IPS-20b (cell line): ENCODE measurements around the gene KMT5B.
"Not testable (repeated sequence)": the region's sequence is repeated elsewhere in the genome, so short reads cannot be mapped to it uniquely, and the experiment has no call there.

Experiments
- H3K27ac ChIP-seq: one replicate; pipeline ENCODE4 v1.5.1; 2013; ENCODE audit warnings: low read length
- H3K27me3 ChIP-seq: 2 replicates; pipeline ENCODE4 v1.6.1; 2013; ENCODE audit warnings: mild to moderate bottlenecking, low read length, inconsistent platforms; ENCODE audit not compliant: insufficient read depth
- H3K36me3 ChIP-seq: 2 replicates; pipeline ENCODE4 v1.6.1; 2013; ENCODE audit warnings: low read depth, mild to moderate bottlenecking, inconsistent platforms, low read length, moderate library complexity; ENCODE audit not compliant: insufficient read depth
- H3K4me1 ChIP-seq: 2 replicates; pipeline ENCODE4 v1.6.1; 2013; ENCODE audit warnings: mild to moderate bottlenecking, control low read depth, inconsistent platforms, low read length, moderate library complexity; ENCODE audit not compliant: insufficient read depth
- H3K4me3 ChIP-seq: 2 replicates; pipeline ENCODE4 v1.5.1; 2013; ENCODE audit warnings: mild to moderate bottlenecking, low read length, inconsistent platforms
- H3K9ac ChIP-seq: 2 replicates; pipeline ENCODE4 v1.6.1; 2013; ENCODE audit warnings: low read depth, mild to moderate bottlenecking, inconsistent platforms, low read length, moderate library complexity
- H3K9me3 ChIP-seq: 2 replicates; pipeline ENCODE4 v1.6.1; 2013; ENCODE audit warnings: mild to moderate bottlenecking, low read depth, low read length, inconsistent platforms; ENCODE audit not compliant: insufficient read depth

The KMT5B gene

DNA sequence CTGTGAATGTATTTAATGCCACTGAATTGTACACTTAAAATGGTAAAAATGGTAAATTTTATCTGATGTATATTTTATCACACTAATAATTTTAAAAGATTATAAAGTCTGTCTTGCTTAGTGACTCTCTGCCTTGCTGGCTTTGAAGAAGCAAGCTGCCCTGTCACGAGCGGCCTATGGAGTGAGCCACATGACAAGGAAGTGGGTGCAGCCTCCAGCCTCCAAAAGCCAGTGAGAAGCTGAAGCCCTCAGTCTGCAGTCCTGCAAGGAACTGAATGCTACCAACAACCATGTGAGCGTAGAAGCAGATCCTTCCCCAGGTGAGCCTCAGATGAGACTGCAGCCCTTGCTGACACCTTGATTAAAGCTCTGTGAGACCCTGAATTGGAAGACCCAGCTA is 38.7 kb upstream of the KMT5B start:
- H3K27ac ChIP-seq = no peak overlapping the region
- H3K36me3 ChIP-seq = no peaks in the 10 kb centered on the region
- no peak overlapping the region for H3K9ac ChIP-seq
- H3K27me3 ChIP-seq = no peaks in the 10 kb centered on the region
- H3K4me1 ChIP-seq = peaks cover 8% of the 10 kb centered on the region; the same call in 1 of the 2 replicates
- H3K4me3 ChIP-seq = no peak overlapping the region
- no peaks in the 10 kb centered on the region for H3K9me3 ChIP-seq

GRCh38 chr11:68244912-68245311 is 31.8 kb upstream of the KMT5B start:
- not testable (repeated sequence) for H3K4me3 ChIP-seq, H3K36me3 ChIP-seq, H3K27me3 ChIP-seq, H3K9ac ChIP-seq, H3K4me1 ChIP-seq, H3K27ac ChIP-seq, H3K9me3 ChIP-seq

DNA sequence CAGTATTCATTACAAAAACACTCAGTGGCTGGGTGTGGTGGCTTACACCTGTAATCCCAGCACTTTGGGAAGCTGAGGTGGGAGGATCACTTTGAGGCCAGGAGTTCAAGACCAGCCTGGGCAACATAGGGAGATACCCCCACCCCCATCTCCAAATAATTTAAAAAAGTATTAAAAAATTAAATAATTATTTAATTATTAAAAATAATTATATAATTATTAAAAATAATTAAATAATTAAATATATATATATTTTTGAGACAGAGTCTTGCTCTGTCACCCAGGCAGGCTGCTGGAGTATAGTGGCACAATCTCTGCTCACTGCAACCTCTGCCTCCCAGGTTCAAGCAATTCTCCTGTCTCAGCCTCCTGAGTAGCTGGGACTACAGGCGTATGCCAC is 30.8 kb upstream of the KMT5B start:
- H3K9me3 ChIP-seq, H3K36me3 ChIP-seq, H3K27me3 ChIP-seq, H3K27ac ChIP-seq, H3K9ac ChIP-seq, H3K4me3 ChIP-seq, H3K4me1 ChIP-seq: not testable (repeated sequence)

- H3K4me1 ChIP-seq = no peaks in the 10 kb centered on the region
- no peaks in the 10 kb centered on the region for H3K27me3 ChIP-seq
- no peaks in the 10 kb centered on the region for H3K9me3 ChIP-seq
- no peak overlapping the region for H3K4me3 ChIP-seq
- H3K36me3 ChIP-seq = no peaks in the 10 kb centered on the region
- H3K27ac ChIP-seq = no peak overlapping the region
- H3K9ac ChIP-seq = no peak overlapping the region
Observed at GRCh38 chr11:68242616-68243015, 29.5 kb upstream of the KMT5B start.

DNA sequence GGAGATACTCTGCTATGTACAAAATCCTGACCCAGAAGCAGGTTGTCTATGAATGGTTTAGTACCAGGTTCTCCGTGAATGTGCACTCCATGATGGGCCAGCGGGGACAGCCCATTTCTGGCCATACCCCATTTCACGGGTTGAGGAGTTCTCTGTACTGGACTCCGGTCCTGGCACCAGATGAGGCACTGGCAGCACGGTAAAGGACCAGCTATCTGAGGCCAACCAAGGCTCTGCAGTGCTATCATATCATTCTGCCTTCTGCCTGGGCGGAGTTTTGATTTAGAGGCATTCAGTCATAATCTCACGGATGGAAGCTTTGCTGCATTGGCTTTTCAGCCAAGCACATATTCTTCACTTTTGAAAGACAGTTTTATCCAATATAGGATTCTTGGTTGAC is 18.5 kb upstream of the KMT5B start:
- no peak overlapping the region for H3K4me3 ChIP-seq
- H3K36me3 ChIP-seq = no peaks in the 10 kb centered on the region
- H3K27ac ChIP-seq = no peak overlapping the region
- H3K9me3 ChIP-seq = no peaks in the 10 kb centered on the region
- H3K4me1 ChIP-seq = no peaks in the 10 kb centered on the region
- no peaks in the 10 kb centered on the region for H3K27me3 ChIP-seq
- no peak overlapping the region for H3K9ac ChIP-seq

DNA sequence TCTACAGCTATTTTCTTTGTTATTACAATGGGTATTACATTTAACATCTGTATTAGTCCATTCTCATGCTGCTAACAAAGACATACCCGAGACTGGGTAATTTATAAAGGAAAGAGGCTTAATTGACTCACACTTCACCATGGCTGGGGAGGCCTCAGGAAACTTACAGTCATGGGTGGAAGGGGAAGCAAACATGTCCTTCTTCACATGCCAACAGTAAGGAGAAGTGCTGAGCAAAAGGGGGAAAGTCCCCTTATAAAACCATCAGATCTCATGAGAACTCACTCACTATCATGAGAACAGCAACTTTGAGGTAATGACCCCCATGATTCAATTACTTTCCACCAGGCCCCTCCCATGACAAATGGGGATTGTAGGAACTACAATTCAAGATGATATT is 16.5 kb upstream of the KMT5B start:
- Histone ChIP-seq H3K9ac (no peak overlapping the region), H3K9me3 (no peaks in the 10 kb centered on the region), H3K36me3 (no peaks in the 10 kb centered on the region), H3K4me1 (no peaks in the 10 kb centered on the region), H3K27me3 (no peaks in the 10 kb centered on the region), H3K27ac (no peak overlapping the region), H3K4me3 (no peak overlapping the region)

DNA sequence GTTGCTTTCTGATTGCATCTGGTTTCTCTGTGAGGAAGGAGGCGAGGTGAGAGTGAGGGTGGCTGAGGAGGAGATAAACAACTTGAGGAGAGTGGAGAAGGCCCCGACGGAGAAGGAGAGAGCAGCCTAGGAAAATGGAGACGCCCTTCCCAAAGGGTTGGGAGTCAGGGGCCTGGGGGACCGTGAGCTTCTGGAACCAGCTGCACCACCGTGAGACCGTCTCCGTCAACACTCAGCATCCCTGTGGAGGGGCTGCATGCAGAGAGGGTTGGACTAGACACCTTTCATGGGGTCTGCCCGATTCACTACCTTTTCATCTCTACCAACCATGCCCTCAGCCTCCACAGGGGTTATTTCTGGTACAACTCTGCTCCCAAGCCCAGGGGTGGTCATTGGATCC is 13.3 kb upstream of the KMT5B start:
- Histone ChIP-seq H3K4me3 (no peak overlapping the region), H3K9me3 (no peaks in the 10 kb centered on the region), H3K36me3 (no peaks in the 10 kb centered on the region), H3K9ac (no peak overlapping the region), H3K4me1 (no peaks in the 10 kb centered on the region), H3K27ac (no peak overlapping the region), H3K27me3 (no peaks in the 10 kb centered on the region)

DNA sequence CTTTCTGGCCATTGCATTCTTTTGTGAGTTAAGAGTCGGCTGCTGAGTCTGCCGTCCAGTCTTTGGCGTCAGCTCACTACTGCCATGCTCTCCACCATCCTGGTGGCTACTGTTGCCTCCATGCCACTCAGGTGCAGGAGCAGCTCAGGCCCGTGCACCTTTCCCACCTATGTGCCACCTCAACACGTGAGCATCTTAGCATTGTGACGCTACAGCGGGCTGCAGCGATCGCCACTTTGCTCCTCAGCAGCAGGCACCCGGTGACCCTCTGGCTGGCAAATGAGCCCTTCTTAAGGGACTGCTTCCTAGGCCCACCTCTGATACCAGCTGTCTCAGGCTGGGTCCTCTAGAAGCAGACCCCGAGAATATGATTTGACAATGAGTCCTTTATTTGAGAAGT is 11.5 kb upstream of the KMT5B start:
- H3K36me3 ChIP-seq = no peaks in the 10 kb centered on the region
- H3K9ac ChIP-seq = no peak overlapping the region
- H3K27me3 ChIP-seq = no peaks in the 10 kb centered on the region
- H3K4me1 ChIP-seq = no peaks in the 10 kb centered on the region
- no peaks in the 10 kb centered on the region for H3K9me3 ChIP-seq
- H3K27ac ChIP-seq = no peak overlapping the region
- no peak overlapping the region for H3K4me3 ChIP-seq

GRCh38 chr11:68223275-68223674 is 10.2 kb upstream of the KMT5B start:
- no peaks in the 10 kb centered on the region for H3K4me1 ChIP-seq
- no peaks in the 10 kb centered on the region for H3K36me3 ChIP-seq
- no peak overlapping the region for H3K9ac ChIP-seq
- H3K27me3 ChIP-seq = no peaks in the 10 kb centered on the region
- no peaks in the 10 kb centered on the region for H3K9me3 ChIP-seq
- H3K27ac ChIP-seq = no peak overlapping the region
- H3K4me3 ChIP-seq = no peak overlapping the region

DNA sequence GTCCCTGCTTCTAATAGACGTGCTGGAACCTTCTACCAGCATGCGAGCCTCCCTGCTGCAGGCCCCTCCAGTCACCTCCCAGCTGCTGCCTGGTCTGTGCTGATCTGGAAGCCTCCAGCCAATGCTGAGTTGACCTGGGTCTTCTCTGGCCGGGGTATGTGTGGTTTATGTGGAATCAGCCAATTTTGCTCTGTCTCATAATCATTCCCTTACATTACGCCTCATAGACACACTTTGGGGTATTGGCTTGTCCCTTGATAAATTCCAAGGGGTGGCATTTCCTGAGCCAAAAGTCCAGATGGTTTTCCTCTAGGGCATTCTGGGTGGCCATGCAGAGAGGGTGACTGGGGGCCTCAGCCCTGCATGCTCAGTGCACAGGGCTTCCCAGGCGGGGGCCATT is 8.3 kb upstream of the KMT5B start:
- Histone ChIP-seq H3K4me3 (no peak overlapping the region), H3K9ac (no peak overlapping the region), H3K9me3 (no peaks in the 10 kb centered on the region), H3K27me3 (no peaks in the 10 kb centered on the region), H3K27ac (no peak overlapping the region), H3K4me1 (no peaks in the 10 kb centered on the region), H3K36me3 (no peaks in the 10 kb centered on the region)

DNA sequence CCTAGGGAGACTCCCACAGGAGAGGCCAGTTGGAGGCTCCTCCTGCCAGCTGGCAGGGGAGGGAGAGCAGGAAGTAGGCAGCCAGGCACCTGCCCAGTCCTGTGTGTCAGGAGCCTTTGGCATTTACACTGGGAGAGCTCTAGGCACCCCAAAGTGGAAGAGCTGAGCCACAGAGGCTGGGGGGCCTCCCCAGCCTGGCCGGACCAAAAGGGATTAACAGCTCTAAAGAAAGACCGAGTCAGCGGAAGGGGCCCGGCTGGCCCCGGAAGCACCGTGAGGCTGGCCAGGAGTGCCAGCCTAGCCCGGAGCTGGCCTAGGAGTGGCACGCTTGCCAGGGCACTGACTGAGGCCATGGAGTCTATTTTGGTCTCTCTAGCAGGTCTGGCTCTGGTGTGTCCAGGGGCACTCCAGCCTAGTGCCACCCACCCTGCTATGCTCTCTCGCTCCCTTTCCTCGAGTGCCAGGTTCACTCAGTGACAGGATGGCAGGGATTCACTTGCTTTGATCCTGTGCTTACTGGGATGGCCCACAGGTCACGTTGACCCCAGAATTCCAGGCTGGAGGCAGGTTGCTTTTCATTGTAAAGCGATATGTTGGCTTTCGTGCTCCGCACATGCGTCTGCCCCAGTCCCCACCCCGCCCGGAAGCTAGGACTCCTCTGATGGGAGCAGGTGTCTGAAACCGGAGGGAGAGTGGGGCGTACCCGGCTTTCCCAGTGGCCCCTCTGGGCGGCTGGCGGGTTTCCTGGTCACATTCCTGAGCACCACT is 3.3 kb upstream of the KMT5B start:
- no peak overlapping the region for H3K27ac ChIP-seq
- no peak overlapping the region for H3K9ac ChIP-seq
- no peaks in the 10 kb centered on the region for H3K36me3 ChIP-seq
- no peaks in the 10 kb centered on the region for H3K9me3 ChIP-seq
- H3K27me3 ChIP-seq = peaks cover 9% of the 10 kb centered on the region
- H3K4me3 ChIP-seq = no peak overlapping the region
- peaks cover 7% of the 10 kb centered on the region; the same call in 1 of the 2 replicates for H3K4me1 ChIP-seq

DNA sequence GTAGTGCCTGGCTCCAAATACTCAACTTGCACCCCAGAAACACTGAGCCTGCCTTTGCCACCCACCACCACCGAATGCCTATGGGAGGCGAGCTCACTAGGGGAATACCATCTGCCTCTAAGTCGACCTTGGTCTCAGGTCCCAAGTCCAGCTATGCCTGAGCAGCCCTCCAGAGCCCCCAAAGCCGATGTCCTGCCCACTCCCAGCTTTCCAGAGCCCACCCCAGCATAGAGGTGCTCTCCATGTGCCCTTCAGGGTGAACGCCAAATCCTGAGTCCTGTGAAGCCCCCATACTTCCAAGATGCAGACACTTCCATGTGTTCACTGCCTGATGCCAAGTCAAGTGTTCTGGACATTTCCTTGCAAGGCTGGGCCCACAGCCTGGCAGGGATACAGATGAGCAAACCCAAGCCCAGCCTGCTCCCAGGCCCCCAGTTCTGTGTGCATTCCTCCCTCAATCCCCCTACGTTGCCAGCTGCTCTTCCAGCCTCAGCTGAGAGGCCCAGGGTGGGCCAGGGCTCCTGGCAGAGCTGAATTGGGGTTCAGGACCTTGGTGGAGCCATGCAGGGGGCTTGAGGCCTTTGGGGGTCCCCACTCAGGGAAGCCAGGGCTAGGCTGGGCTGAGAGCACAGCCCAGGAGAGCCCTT is 2.6 kb upstream of the KMT5B start:
- no peaks in the 10 kb centered on the region for H3K36me3 ChIP-seq
- H3K9me3 ChIP-seq = no peaks in the 10 kb centered on the region
- no peak overlapping the region for H3K9ac ChIP-seq
- peaks cover 8% of the 10 kb centered on the region; the same call in 1 of the 2 replicates for H3K4me1 ChIP-seq
- no peak overlapping the region for H3K4me3 ChIP-seq
- peaks cover 9% of the 10 kb centered on the region for H3K27me3 ChIP-seq
- H3K27ac ChIP-seq = no peak overlapping the region
